Endothelial cell of umbilical vein (primary cell): ENCODE measurements around the gene DLG5. TPM values are rescaled to one million over a fixed set of nuclear protein-coding genes. Genes with fewer than 3 reads are reported as not detected.

ENCODE experiments used
- BruUV-seq: library from RNA; stranded (reverse); fragments of 400-500 nt; replicated peaks from 2 replicates; lab custom pipeline; 2021; lab: Mats Ljungman, UMichigan
- CTCF ChIA-PET: fragments of 300-600, 350-600 bp; sonication (Branson Sonifier 250); formaldehyde crosslinking; loops from one replicate; lab custom pipeline; 2021; ENCODE audit warnings: antibody characterized with exemption, inconsistent platforms; lab: Charles Lee
- POLR2A ChIA-PET: fragments of 300-600, 350-600 bp; sonication (Branson Sonifier 250); formaldehyde crosslinking; loops from one replicate; lab custom pipeline; 2021; ENCODE audit warnings: antibody characterized with exemption, inconsistent platforms; lab: Charles Lee
- DNase-seq: peaks from one replicate; pipeline ENCODE4 v3.0.0-alpha.2; 2011; ENCODE audit warnings: low read depth, low spot score
- FAIRE-seq: peaks from 2 replicates; lab custom pipeline; 2011; peaks lifted over from hg19 to GRCh38; lab: Jason Lieb, UNC
- H2AFZ ChIP-seq: 2 replicates; pipeline ENCODE4 v1.6.0; 2012; ENCODE audit warnings: low read depth, low read length, control low read depth, inconsistent platforms
- H3K27ac ChIP-seq: 2 replicates; pipeline ENCODE4 v1.5.1; 2011; ENCODE audit warnings: low read depth, mild to moderate bottlenecking, control low read depth, low read length, moderate library complexity; ENCODE audit not compliant: insufficient read depth
- H3K27me3 ChIP-seq, 2 experiments: 2 replicates each; pipeline versions ENCODE4 v1.6.0 to v1.6.1; 2011; ENCODE audit warnings: low read length in 2 of 2, mixed read lengths in 1 of 2; ENCODE audit not compliant: control insufficient read depth in 2 of 2, insufficient read depth in 2 of 2
- H3K36me3 ChIP-seq, 2 experiments: 2 replicates in 1 of 2; 3 replicates in 1 of 2; pipeline ENCODE4 v1.5.1; 2011; ENCODE audit warnings: low read length in 2 of 2, mild to moderate bottlenecking in 1 of 2, moderate library complexity in 1 of 2; ENCODE audit not compliant: control insufficient read depth in 2 of 2, insufficient read depth in 2 of 2; ENCODE audit errors: extremely low read depth in 1 of 2
- H3K4me1 ChIP-seq: 3 replicates; pipeline ENCODE4 v1.5.1; 2011; ENCODE audit warnings: mild to moderate bottlenecking, low read length; ENCODE audit not compliant: control insufficient read depth, insufficient read depth; ENCODE audit errors: extremely low read depth
- H3K4me2 ChIP-seq: 2 replicates; pipeline ENCODE4 v1.6.1; 2011; ENCODE audit warnings: low read length, control low read depth, mixed read lengths; ENCODE audit not compliant: insufficient read depth
- H3K4me3 ChIP-seq, 3 experiments: fragments of 200-600 bp in 1 of 3; sonication (generic), shearing (Covaris generic) in 1 of 3; replicated peaks in 1 of 3; 2 replicates each; pipeline ENCODE4 v1.5.1; 2011 to 2016; ENCODE audit warnings: control low read depth in 3 of 3, low read length in 3 of 3, mild to moderate bottlenecking in 2 of 3, inconsistent platforms in 1 of 3, low read depth in 1 of 3, moderate library complexity in 1 of 3; ENCODE audit not compliant: insufficient read depth in 1 of 3
- H3K79me2 ChIP-seq: 2 replicates; pipeline ENCODE4 v1.6.0; 2012; ENCODE audit warnings: low read length, inconsistent platforms; ENCODE audit not compliant: control insufficient read depth, insufficient read depth
- H3K9ac ChIP-seq: replicated peaks from 2 replicates; pipeline ENCODE3; 2011; ENCODE audit warnings: low read length, control low read depth; ENCODE audit not compliant: insufficient read depth; ENCODE audit errors: extremely low read depth
- H3K9me1 ChIP-seq: replicated peaks from 3 replicates; pipeline ENCODE4 v1.6.0; 2011; ENCODE audit warnings: mild to moderate bottlenecking, low read length; ENCODE audit not compliant: control insufficient read depth, insufficient read depth; ENCODE audit errors: extremely low read depth
- H3K9me3 ChIP-seq: replicated peaks from 2 replicates; pipeline ENCODE4 v1.5.1; 2012; ENCODE audit warnings: low read length, inconsistent platforms; ENCODE audit not compliant: control insufficient read depth, insufficient read depth
- H4K20me1 ChIP-seq: replicated peaks from 2 replicates; pipeline ENCODE3; 2011; ENCODE audit warnings: mild to moderate bottlenecking, low read length; ENCODE audit not compliant: control insufficient read depth, insufficient read depth; ENCODE audit errors: extremely low read depth
- EZH2 ChIP-seq: IDR thresholded peaks from 2 replicates; pipeline ENCODE4 v1.6.1; 2012; ENCODE audit warnings: borderline replicate concordance, low read depth, mild to moderate bottlenecking, moderate library complexity, low read length, inconsistent platforms; ENCODE audit not compliant: severe bottlenecking
- FOS ChIP-seq: IDR thresholded peaks from 2 replicates; pipeline ENCODE4 v1.6.1; 2011; ENCODE audit warnings: mild to moderate bottlenecking, low read length, moderate library complexity, borderline replicate concordance; ENCODE audit not compliant: insufficient read depth
- GATA2 ChIP-seq: IDR thresholded peaks from 2 replicates; pipeline ENCODE4 v1.7.0; 2011; ENCODE audit warnings: low read depth, mild to moderate bottlenecking, moderate library complexity, mixed read lengths, low read length; ENCODE audit not compliant: insufficient read length, insufficient read depth
- JUN ChIP-seq: IDR thresholded peaks from 2 replicates; pipeline ENCODE4 v1.6.1; 2011; ENCODE audit warnings: borderline replicate concordance, low read depth; ENCODE audit not compliant: insufficient read length, insufficient read depth
- MYC ChIP-seq: IDR thresholded peaks from one replicate; pipeline ENCODE4 v1.6.1; 2011; ENCODE audit warnings: mild to moderate bottlenecking, low read depth, low read length
- POLR2A ChIP-seq: IDR thresholded peaks from 2 replicates; pipeline ENCODE4 v1.6.1; 2012; ENCODE audit warnings: low read depth, mild to moderate bottlenecking, control low read depth, low read length
- POLR2AphosphoS5 ChIP-seq: IDR thresholded peaks from 2 replicates; pipeline ENCODE4 v1.6.1; 2012; ENCODE audit warnings: low read depth, mild to moderate bottlenecking, control low read depth, low read length, moderate library complexity; ENCODE audit not compliant: insufficient read depth
- dilution Hi-C: fragments of 300-500 bp; cut with MboI; formaldehyde crosslinking; loops from one replicate; pipeline ENCODE4 v1.15.0; 2019; ENCODE audit warnings: low sequenced_read_pairs; ENCODE audit not compliant: extremely low pct_ligation_motif_present
- intact Hi-C: fragments of 100-400 bp; cut with micrococcal nuclease; formaldehyde crosslinking; loops from one replicate; pipeline ENCODE4 v1.10.0; 2022
- polyA plus RNA-seq, 4 experiments: library from polyadenylated mRNA; depleted of rRNA in 3 of 4; stranded (reverse) in 3 of 4; unstranded in 1 of 4; fragments of >200 nt; gene quantifications; 2 replicates each; pipeline versions ENCODE4 v1.2.1 to v1.2.3, GENCODE V29; 2011 to 2012; ENCODE audit warnings: missing spikeins in 1 of 4
- total RNA-seq: library from RNA; stranded (reverse); gene quantifications from 2 replicates; pipeline ENCODE4 v1.2.3, GENCODE V29; 2021
- TF ChIP-seq, protein P1 (sequence below): IDR thresholded peaks from 2 replicates; pipeline ENCODE4 v1.6.1; 2011; ENCODE audit not compliant: insufficient read depth, insufficient read length
- TF ChIP-seq, protein P2 (sequence below), 2 donors: IDR thresholded peaks; 1 replicate in 1 of 2; 2 replicates in 1 of 2; pipeline ENCODE4 v1.5.1; 2011; ENCODE audit warnings: low read length in 2 of 2, mild to moderate bottlenecking in 2 of 2, moderate library complexity in 2 of 2, control low read depth in 1 of 2, inconsistent platforms in 1 of 2, low read depth in 1 of 2; ENCODE audit not compliant: insufficient read depth in 1 of 2; ENCODE audit errors: extremely low read depth in 1 of 2

Gene DLG5
- total and polyA plus RNA-seq, 2 donors (not counting 3 experiments of a cell fraction or from before 2014, with no cell fraction given): 12.3 to 24.9 TPM

DNA sequence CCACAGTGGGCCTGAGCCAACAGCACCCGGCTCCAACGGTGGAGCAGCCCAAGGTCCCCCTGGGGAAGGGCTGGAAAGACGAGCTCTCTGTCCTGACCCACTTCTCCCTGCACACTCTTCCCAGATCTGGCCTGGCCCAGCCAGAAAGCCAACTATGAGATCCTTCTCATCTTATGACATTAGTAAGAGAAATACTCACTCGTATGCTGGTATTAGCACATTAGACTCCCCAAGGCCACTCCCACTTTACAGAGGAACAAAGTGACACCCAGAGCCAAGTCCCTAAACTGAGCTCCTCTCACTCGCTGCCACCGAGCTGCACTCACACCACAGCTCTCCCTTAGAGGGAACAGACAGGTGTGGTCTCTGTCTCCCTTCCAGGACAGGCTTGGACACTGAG, 24.8 kb downstream of the DLG5 start:
- no peaks in the 10 kb centered on the region for H3K36me3 ChIP-seq
- no TSS peak for BruUV-seq
- dilution Hi-C loops: no loop called here
- no peak overlapping the region for H3K27ac ChIP-seq
- no peaks in the 10 kb centered on the region for H3K9me3 ChIP-seq
- no peaks in the 10 kb centered on the region for H3K9me1 ChIP-seq
- H3K4me2 ChIP-seq: no peak overlapping the region
- H3K4me3 ChIP-seq: no peak overlapping the region
- no peaks in the 10 kb centered on the region for H3K79me2 ChIP-seq
- no peaks in the 10 kb centered on the region for H3K27me3 ChIP-seq
- no peak for FAIRE-seq
- no peak overlapping the region for H2AFZ ChIP-seq
- TF ChIP-seq FOS (no peak), MYC (no peak), GATA2 (no peak), POLR2A (no peak)
- TF ChIP-seq, protein P1, sequence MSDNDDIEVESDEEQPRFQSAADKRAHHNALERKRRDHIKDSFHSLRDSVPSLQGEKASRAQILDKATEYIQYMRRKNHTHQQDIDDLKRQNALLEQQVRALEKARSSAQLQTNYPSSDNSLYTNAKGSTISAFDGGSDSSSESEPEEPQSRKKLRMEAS: no peak
- TF ChIP-seq, protein P2, sequence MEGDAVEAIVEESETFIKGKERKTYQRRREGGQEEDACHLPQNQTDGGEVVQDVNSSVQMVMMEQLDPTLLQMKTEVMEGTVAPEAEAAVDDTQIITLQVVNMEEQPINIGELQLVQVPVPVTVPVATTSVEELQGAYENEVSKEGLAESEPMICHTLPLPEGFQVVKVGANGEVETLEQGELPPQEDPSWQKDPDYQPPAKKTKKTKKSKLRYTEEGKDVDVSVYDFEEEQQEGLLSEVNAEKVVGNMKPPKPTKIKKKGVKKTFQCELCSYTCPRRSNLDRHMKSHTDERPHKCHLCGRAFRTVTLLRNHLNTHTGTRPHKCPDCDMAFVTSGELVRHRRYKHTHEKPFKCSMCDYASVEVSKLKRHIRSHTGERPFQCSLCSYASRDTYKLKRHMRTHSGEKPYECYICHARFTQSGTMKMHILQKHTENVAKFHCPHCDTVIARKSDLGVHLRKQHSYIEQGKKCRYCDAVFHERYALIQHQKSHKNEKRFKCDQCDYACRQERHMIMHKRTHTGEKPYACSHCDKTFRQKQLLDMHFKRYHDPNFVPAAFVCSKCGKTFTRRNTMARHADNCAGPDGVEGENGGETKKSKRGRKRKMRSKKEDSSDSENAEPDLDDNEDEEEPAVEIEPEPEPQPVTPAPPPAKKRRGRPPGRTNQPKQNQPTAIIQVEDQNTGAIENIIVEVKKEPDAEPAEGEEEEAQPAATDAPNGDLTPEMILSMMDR (IDR thresholded peaks at IDR 0.05; ENCODE audit: extremely low read depth in 1 of 2, insufficient read depth in 1 of 2, low read depth in 1 of 2, low read length in 2 of 2): no peak
- no peak for DNase-seq
- POLR2A ChIA-PET: no interaction called here
- H3K4me1 ChIP-seq: no peaks in the 10 kb centered on the region
- intact Hi-C loops: no loop called here
- CTCF ChIA-PET: interaction anchor here (2.2 to 2.7 kb wide), 2 partner anchors 12 to 55 kb away, joined by 6 to 7 read pairs; no protein-coding TSS in a partner anchor
- H4K20me1 ChIP-seq: no peaks in the 10 kb centered on the region
- H3K9ac ChIP-seq: no peak overlapping the region

DNA sequence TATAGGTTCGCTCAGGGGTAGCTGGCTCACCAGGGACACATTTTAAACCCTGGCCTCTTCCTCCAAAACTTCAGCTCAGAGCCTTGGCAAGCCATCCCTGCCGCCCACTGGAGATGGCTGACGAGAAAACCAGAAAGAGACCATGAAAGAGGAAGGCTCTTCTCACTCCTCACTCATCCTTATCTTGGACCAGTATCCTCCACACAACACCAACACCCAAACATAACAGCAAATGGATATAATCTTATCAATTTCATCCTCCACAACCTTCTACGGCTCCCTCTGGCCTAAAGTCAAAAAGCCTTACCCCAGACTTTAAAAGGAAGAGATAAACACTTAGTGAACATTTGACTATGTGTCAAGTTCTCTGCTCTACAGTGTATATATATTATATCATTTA, 26.9 kb downstream of the DLG5 start:
- Histone ChIP-seq H3K79me2 (no peaks in the 10 kb centered on the region), H3K9me3 (no peaks in the 10 kb centered on the region), H3K36me3 (no peaks in the 10 kb centered on the region), H2AFZ (no peak overlapping the region), H3K27me3 (no peaks in the 10 kb centered on the region), H3K4me1 (no peaks in the 10 kb centered on the region), H3K4me3 (no peak overlapping the region), H3K27ac (no peak overlapping the region), H4K20me1 (no peaks in the 10 kb centered on the region), H3K4me2 (no peak overlapping the region), H3K9me1 (no peaks in the 10 kb centered on the region), H3K9ac (no peak overlapping the region)
- CTCF ChIA-PET: interaction anchor here (0.7 to 2.7 kb wide), 4 partner anchors 14 to 130 kb away, joined by 3 to 7 read pairs (median 4); partner anchors contain the start of gene POLR3A
- TF ChIP-seq, protein P1: no peak
- TF ChIP-seq GATA2 (no peak), POLR2AphosphoS5 (no peak), FOS (no peak), MYC (no peak), POLR2A (no peak), JUN (no peak), EZH2 (no peak)
- TF ChIP-seq, protein P2 (IDR thresholded peaks at IDR 0.05; ENCODE audit: extremely low read depth in 1 of 2, insufficient read depth in 1 of 2, low read depth in 1 of 2, low read length in 2 of 2): no peak
- intact Hi-C loops (no loop called here), dilution Hi-C loops (no loop called here)
- no TSS peak for BruUV-seq
- POLR2A ChIA-PET: no interaction called here
- no peak for FAIRE-seq
- no peak for DNase-seq
